Raji (cell line): ENCODE results near the gene SCRT2.
A peak's percentile ranks its signal among the peaks of the same experiment; 100 is the strongest.

Source experiments
- POLR2A ChIP-seq: IDR thresholded peaks from 2 replicates; pipeline ENCODE4 v1.6.1; 2011; ENCODE audit warnings: low read depth, low read length, control low read depth; ENCODE audit not compliant: insufficient read depth

Gene SCRT2

DNA sequence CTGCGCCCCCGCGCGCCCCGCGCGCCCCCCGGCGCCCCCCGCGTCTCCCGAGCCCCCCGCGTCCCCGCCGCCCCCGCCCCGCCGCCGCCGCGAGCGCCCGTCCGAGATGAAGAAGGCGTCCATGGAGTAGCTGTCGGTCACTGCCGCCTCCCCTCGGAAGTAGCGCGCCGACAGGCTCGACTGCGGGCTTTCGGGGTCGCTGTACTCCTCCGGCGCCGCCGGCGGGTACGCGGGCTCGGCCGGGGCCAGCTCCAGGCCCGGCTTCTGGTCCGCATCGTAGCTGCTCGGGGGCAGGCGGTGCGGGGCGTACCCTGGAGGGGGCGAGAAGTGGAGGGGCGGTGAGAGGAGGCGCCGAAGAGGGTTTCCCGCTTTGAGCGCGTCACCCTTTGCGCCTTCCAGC, 11.5 kb downstream of the SCRT2 start:
- TF ChIP-seq POLR2A: no peak

DNA sequence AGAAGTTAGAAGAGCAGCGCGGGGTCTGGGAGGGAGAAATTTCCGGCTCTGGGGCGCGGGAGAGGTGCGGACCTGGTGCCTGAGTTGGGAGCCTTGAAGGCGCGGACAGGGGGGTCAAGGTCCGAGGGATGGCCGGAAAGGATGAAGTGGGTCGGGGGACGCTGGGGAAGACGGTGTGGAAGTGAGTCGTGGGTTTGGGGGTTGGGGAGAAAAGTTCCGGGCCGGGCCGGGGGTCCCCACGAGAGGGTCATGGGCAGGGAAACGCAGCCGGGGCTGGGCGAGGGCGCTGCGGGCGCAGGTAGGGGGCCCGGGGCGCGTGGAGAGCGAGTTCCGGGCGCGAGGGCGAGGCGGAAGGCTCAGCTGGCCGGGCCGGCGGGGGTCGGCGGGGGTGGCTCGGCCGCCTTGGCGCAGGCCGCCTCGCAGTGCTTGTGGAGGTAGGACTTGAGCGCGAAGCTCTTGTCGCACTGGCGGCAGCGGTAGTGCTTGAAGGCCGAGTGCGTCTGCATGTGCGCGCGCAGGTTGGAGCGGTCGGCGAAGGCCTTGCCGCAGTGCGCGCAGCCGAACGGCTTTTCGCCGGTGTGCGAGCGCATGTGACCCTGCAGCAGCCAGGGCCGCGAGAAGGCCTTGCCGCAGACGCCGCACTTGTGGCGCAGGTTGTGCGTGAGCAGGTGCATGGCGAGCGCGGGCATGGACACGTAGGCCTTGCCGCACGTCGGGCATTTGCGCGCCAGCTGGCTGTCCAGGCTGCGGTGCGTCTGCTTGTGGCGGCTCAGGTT, 12.1 kb downstream of the SCRT2 start:
- no peak for TF ChIP-seq POLR2A

DNA sequence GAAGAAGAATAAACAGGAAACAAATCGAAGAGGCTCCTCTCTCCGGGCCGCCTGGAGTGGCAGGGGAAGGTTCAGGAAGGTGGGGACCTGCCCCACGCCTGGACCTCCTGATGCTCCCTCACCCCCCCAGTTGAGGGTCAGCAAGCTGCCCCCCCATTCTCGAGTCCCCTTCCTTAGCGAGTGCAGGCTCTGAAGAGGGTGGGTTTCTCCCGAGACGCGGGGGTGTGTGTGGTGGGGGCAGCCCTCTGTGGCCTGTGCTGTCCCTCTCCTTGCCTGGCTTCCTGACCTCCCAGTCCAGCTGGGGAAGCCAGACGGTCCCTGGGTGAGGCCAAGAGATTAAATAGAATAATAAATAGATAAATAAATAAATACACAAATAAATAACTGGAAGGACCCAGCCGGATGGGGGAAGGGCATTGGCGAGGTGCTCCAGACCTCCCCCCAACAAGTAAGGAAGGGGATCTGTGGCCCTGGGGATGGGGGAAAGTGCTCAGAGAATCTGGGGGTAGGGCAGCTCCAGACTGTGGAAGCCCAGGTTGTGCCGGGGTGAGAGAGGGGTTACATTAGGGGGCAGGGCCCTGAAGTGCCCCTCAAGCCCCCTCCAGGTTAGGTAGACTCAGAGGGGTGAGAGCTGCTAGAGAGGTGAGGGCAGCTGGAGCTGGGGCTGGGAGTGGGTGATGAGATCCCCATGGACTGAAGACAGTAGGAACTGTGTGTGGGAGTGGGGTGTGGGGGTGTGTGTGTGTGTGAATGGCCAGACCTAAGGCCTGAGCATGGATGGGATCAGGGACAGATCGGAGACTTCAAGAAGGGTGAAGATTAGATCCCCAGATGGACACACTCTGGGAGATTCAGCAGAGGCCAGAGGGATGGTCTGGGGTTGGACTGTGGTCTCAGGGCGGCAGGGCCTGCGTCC, 13.1 kb downstream of the SCRT2 start:
- TF ChIP-seq POLR2A: no peak

DNA sequence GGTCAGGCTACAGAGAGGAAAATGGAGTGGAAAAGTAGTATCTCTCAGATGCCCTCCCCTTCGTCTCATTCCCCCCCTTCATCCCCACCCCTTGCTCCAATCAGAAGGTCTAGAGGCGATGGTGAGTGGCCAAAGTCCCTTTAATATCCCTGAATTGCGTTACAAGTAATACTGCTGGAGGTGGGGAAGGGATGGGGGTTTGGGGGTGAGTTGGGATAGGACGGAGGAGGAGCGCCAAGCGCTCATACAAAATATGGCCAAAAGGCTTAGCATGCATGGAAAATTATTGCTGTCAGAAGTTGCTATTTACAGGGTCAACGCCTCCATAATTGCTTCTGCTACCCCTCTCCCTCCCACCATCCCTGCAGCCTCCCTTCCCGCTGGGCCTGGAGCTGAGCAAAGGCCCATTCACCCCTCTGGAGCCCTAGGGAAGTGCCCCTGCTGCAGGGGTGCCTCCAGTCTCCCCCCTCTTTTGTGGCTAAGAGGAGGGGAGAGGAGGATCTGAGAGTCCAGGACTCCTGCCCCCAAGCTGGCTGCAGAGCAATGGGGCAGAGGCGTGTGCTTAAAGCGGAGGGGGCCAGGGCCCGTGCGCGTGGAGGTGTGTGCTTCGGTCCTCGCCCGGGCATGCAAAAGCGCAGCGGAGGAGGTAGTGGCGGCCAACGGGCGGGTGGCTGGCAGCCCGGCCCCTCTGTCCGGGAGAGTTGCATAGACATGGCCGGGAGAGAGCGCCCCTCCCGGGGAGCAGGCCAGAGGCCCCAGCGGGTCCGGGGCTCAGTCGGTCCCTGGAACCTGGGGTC, 13.9 kb downstream of the SCRT2 start:
- no peak for TF ChIP-seq POLR2A

DNA sequence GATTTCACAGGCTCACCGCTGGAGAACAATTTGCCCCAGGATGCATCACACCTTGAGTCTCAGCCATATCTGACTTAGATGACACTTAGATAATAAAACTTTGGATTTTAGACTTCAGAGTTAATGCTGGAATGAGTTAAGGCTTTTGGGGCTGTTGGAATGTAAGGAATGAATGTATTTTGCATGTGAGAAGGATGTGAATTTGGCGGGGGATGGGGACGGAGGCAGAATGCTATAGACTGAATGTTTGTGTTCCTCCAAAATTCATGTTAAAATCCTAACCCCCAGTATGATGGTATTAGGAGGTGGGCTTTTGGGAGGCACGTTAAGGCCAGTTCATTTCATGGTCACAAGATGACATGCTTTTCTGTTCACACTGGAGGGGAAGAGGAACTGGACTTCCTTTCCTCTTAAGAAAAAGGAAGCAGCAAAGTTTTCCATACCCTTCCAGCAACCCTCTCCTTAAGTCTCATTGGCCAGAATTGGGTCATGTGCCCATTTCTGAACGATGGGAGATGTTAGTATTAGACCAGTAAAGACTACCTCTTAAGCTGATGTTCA, 16.8 kb downstream of the SCRT2 start:
- no peak for TF ChIP-seq POLR2A

DNA sequence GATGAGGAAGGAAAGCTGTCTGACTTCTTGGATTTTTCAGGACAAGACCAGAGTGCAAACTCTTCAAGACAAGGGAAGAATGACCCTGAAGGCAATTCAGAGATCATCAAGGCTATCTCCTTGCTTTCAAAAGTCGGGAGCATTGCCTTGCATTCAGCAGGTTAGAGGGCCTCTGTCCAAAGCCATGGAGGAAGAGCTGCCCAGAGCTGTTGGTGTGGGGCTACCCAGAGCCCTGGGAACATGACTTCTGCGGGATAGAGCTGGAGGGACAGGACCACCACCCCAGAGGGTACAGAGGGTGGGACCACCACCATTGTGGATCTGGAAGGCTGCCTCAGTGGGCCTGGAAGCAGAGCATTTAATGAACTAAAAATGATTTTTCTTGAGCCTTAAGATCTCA, 17.4 kb downstream of the SCRT2 start:
- TF ChIP-seq POLR2A: no peak

DNA sequence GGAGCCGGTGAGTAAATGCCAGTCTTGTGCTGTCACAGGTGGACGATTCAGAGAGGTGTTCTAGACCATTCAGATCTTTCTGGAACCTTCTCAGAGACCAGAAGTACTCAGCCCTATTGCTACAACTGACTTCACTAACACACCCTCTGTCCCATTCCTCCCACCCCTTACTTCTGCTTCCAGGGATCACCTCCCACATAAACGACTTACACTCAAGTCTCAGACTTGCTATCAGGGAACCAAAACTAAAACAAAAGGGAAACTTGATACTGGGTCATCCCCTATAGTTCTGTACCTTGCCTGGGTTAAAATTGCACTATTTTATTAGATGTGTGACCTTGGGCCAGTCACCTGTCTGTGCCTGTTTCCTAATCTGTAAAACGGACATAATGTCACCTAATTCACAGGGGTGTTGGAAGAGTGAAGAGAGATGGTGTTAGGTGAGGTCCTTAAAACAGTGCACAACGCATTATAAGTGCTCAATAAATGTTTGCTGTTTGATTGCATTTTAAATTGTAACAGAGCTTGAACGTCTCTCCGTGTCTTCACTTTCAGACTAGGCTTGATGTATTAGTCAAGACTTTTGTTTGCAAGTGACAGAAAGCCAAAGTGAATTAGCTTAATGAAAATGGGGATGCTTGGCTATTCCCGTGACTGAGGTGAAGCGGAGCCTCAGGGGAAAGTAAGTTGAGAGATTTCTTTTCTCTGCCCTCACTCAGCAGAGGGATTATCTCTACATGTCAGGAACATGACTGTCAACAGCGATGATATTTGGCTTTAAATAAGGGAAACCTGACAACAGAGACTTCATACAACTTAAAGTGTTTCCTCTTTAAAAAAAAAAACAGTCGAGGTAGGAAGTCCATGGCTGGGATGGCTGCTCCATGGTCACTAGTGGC, 19.6 kb downstream of the SCRT2 start:
- TF ChIP-seq POLR2A: no peak

DNA sequence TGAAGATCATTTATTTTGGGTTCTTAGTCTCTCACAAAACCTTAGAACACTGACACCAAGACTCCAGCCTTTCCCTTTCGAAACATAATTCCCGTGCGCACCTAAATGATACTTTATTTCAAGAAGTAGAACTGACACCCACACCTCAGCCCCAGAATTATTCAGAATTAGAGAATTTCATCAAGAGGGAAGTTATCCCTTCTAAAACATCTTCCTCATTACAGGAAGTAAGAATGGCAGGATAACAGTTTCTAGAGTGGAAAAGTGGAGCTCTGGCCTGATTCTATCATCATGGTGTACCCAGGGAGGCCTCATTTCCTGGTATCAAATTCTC, 21.2 kb downstream of the SCRT2 start:
- TF ChIP-seq POLR2A: no peak

DNA sequence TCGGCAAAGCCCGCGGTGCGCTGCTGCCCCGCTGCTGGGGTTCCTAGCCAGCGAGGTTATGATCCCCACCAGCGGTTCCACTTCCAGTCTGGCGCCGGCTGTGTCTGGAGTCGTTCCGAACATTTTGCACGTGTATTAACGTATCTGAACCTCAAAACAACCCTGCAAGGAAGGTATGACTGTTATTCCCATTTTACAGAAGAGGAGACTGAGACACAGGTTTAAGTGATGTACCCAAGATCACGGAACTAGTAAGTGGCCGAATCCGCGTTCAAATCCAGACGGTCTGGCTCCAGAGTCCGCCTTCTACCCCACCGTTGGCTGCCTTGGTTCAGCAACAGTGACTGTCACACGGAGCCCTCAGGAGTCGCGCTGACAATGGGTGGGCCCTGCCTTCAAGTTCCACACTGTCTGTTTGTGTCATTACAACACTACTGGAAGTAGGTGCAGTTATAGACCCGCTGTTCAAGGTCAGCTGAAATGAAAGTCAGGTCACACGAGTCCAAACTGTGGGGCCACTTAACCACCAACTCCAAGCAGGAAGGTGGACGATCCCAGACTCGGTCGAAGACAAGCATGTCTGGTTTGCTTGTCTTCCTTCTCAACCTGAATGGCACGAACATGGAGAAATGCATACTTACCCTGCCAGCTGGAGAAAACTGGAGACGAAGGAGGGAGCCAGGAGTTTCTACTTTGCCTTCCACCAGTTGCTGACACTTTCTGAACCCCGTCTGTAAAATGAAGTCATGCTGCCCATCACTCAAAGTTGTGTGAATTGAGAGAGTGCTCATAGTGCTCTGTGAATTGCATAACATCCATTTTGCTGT, 21.8 kb downstream of the SCRT2 start:
- TF ChIP-seq POLR2A: no peak

DNA sequence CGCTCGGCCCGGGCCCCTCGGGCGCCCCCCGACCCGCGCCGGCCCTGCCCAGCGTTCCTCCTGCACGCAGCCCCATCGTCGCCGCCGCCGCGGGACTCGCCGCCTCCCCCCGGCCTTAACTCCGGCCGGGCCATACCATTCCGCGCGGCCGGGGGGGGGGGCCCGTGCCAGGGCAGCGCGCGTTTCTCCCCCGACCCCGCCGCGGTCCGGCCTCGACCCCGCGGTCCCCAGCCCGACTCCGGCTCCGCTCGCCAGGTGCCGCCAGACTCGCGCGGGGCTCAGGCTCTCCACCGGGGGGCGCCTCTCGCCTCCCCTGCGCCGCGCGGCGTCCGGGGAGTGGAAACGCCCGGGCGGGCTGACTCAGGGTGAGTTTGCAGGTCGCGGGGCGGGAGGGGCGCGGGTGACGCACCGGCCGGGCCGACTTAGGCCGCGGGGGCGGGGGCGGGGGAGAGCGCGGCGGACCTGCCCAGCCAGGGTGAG, 22.5 kb downstream of the SCRT2 start, which contains the start of gene SRXN1:
Gene SRXN1, minus strand, starts transcription at position 91 of the 480 bp plus-strand sequence. Its CDS starts 15 bp downstream, at position 76.
- TF ChIP-seq POLR2A: peak; percentile 62

DNA sequence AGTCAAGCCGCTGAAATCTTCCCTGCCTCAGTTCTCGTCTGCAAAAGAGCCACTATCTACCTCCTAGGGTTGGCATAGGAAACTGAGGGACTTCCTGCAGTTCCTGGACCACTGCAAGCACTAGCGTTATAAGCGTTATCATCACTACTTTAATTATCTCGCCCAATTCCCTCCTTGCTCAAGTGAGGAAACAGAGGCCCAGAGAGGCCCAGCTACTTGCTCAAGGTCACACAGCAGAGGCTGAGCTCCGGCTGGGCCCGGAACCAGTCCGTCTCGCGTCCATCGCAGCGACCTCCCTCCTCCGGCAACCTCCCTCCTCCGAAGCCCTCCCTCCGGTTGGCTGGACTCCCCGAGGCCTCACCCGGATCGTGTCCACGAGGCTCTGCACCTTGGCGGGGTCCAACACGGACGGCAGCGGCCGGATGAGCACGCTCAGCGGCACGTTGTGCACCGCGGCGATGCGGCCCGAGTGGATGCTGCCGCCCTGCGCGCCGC, 22.9 kb downstream of the SCRT2 start:
- no peak for TF ChIP-seq POLR2A

DNA sequence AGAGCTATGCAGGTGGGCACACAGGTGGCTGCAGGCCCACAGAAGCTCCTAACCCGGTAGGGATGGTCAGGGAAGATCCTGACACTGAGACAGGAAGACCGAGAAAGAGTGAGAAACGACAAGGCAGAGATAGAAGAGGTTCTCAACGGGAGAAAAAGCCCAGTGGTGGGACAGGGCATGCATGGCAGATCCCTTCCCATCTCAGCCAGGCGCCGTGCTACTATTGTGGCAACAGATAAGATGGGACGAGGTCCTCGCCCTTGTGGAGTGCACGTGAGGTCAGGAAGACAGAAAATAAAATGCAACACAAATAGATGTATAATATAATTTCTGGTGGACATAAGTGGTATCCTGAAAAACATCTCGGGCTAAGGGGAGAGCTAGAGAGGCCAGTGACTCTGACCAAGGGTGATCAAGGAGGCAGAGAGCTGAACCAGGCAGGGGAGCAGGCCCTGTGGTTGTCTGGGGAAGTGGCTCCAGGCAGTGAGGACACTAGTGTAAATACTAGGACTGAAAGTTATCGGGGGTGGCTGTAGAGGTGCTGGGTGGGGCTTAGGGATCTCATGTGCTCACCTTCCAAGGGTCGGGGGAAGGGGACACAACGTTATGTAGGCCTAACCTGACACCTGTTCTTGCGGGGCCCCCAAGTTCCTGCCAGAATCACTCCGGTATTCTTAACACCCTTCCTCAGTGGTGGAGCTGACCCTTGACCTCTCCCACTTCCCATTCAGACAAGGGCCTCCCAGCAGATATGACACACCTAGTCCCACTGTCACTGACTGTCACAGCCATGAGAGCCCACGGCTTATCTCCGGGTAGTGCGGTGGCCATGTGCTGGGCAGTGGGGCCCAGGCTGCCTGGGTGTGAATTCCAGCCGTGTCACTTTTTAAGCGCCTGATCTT, 23.6 kb downstream of the SCRT2 start:
- TF ChIP-seq POLR2A: no peak

DNA sequence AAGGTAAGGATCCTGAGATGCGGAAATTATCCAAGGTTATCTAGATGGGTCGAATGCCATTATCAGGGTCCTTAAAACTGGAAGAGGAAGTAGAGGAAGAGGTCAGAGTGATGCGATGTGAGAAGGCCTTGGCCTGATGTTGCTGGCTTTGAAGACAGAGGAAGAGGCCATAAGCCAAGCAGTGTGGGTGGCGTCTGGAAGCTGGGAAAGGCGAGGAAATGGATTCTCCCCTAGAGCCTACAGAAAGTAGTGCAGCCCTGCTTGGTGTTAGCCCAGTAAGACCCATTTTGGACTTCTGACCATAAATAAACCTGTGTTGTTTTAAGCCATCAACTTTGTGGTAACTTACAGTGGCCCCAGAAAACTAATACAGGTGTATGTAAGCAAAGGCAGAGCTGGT, 24.6 kb downstream of the SCRT2 start:
- TF ChIP-seq POLR2A: no peak
